ENCODE results near the gene CD300A.

DNA sequence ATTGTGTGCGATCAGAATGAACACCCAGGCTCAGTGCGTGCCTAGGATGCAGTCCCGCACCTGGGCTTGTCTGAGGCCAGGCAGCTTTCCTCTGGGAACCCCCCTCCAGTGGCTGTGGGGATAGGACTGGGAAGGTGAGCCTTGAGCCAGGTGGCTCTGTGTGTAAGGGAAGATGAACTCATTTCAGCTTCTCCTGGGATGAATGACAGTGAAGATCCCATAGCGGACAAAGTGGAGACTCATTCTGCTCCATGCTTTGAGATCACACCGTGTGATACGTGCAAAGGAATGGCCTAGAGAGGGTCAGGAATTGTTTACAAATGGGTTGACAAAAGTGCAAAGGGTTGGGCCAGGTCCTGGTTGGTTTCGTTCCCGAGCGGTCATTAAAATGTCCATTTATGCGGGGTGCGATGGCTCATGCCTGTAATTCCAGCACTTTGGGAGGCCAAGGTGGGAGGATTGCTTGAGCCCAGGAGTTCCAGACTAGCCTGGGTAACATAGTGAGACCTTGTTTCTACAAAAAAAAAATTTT lies 18.7 kb upstream of the CD300A start:
- TF ChIP-seq, protein P1, sequence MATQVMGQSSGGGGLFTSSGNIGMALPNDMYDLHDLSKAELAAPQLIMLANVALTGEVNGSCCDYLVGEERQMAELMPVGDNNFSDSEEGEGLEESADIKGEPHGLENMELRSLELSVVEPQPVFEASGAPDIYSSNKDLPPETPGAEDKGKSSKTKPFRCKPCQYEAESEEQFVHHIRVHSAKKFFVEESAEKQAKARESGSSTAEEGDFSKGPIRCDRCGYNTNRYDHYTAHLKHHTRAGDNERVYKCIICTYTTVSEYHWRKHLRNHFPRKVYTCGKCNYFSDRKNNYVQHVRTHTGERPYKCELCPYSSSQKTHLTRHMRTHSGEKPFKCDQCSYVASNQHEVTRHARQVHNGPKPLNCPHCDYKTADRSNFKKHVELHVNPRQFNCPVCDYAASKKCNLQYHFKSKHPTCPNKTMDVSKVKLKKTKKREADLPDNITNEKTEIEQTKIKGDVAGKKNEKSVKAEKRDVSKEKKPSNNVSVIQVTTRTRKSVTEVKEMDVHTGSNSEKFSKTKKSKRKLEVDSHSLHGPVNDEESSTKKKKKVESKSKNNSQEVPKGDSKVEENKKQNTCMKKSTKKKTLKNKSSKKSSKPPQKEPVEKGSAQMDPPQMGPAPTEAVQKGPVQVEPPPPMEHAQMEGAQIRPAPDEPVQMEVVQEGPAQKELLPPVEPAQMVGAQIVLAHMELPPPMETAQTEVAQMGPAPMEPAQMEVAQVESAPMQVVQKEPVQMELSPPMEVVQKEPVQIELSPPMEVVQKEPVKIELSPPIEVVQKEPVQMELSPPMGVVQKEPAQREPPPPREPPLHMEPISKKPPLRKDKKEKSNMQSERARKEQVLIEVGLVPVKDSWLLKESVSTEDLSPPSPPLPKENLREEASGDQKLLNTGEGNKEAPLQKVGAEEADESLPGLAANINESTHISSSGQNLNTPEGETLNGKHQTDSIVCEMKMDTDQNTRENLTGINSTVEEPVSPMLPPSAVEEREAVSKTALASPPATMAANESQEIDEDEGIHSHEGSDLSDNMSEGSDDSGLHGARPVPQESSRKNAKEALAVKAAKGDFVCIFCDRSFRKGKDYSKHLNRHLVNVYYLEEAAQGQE (IDR thresholded peaks at IDR 0.05; ENCODE audit: insufficient replicate concordance, low read depth), result no peak
- no peak for TF ChIP-seq SPI1 (IDR thresholded peaks at IDR 0.05; ENCODE audit: borderline replicate concordance, low read depth)
